Measurements from ENCODE around the gene USH2A.

USH2A gene

GRCh38 chr1:216459651-216460207 lies 36.5 kb upstream of the USH2A start:
- Histone ChIP-seq H3K4me3 (no peak overlapping the region), H3K27ac (no peak overlapping the region)
- no peak for TF ChIP-seq CTCF (IDR thresholded peaks at IDR 0.05)
- DNase-seq (ENCODE audit: low spot score) = no peak

GRCh38 chr1:216458812-216459211 lies 35.6 kb upstream of the USH2A start:
- no peak for DNase-seq (ENCODE audit: low spot score)
- no peak overlapping the region for H3K4me3 ChIP-seq
- TF ChIP-seq CTCF (IDR thresholded peaks at IDR 0.05) = no peak
- H3K27ac ChIP-seq = no peak overlapping the region

GRCh38 chr1:216457356-216457755 lies 34.1 kb upstream of the USH2A start:
- H3K27ac ChIP-seq = no peak overlapping the region
- TF ChIP-seq CTCF (IDR thresholded peaks at IDR 0.05) = no peak
- no peak overlapping the region for H3K4me3 ChIP-seq

GRCh38 chr1:216456682-216457081 lies 33.4 kb upstream of the USH2A start:
- DNase-seq (ENCODE audit: low spot score) = no peak
- TF ChIP-seq CTCF (IDR thresholded peaks at IDR 0.05) = no peak
- no peak overlapping the region for H3K4me3 ChIP-seq
- H3K27ac ChIP-seq = no peak overlapping the region

More at GRCh38 chr1:216457356-216457755, 34.1 kb upstream of the USH2A start:
- DNase-seq (ENCODE audit: low spot score) = no peak

GRCh38 chr1:216453777-216454176 lies 30.5 kb upstream of the USH2A start:
- no peak for TF ChIP-seq CTCF (IDR thresholded peaks at IDR 0.05)
- H3K4me3 ChIP-seq = no peak overlapping the region
- DNase-seq (ENCODE audit: low spot score) = no peak
- H3K27ac ChIP-seq = no peak overlapping the region

GRCh38 chr1:216450227-216450626 lies 27.0 kb upstream of the USH2A start:
- no peak overlapping the region for H3K4me3 ChIP-seq
- TF ChIP-seq CTCF (IDR thresholded peaks at IDR 0.05) = no peak
- no peak for DNase-seq (ENCODE audit: low spot score)
- no peak overlapping the region for H3K27ac ChIP-seq

GRCh38 chr1:216448011-216448510 lies 24.8 kb upstream of the USH2A start:
- no peak for TF ChIP-seq CTCF (IDR thresholded peaks at IDR 0.05)
- Histone ChIP-seq H3K27ac (no peak overlapping the region), H3K4me3 (no peak overlapping the region)
- no peak for DNase-seq (ENCODE audit: low spot score)

Data from coronary artery (tissue), 2 donors.